ENCODE measurements around the gene UBQLN1.

The UBQLN1 gene

GRCh38 chr9:83688921-83689320 lies 18.8 kb downstream of the UBQLN1 start:
- DNase-seq, result no peak

- DNase-seq, result no peak
These were observed 26.3 kb downstream of the UBQLN1 start for GRCh38 chr9:83681490-83681889.

- no peak for DNase-seq
These were observed 27.5 kb downstream of the UBQLN1 start for GRCh38 chr9:83680233-83680632.

GRCh38 chr9:83677596-83677995 lies 30.2 kb downstream of the UBQLN1 start:
- no peak for DNase-seq

- no peak for DNase-seq
These were observed 32.3 kb downstream of the UBQLN1 start for GRCh38 chr9:83675466-83675865.

GRCh38 chr9:83671451-83671850 lies 36.3 kb downstream of the UBQLN1 start:
- DNase-seq, result no peak

- no peak for DNase-seq
These were observed 37.4 kb downstream of the UBQLN1 start for GRCh38 chr9:83670381-83670780.

- DNase-seq, result no peak
These were observed 38.7 kb downstream of the UBQLN1 start for GRCh38 chr9:83669067-83669466.

GRCh38 chr9:83665580-83666200 lies 42.1 kb downstream of the UBQLN1 start:
- no peak for DNase-seq

- no peak for DNase-seq
These were observed 44.8 kb downstream of the UBQLN1 start for GRCh38 chr9:83662933-83663332.

- DNase-seq, result no peak
These were observed 50.8 kb downstream of the UBQLN1 start for GRCh38 chr9:83656952-83657351.

- DNase-seq, result no peak
These were observed 51.6 kb downstream of the UBQLN1 start for GRCh38 chr9:83656032-83656680.

GRCh38 chr9:83655433-83655832 lies 52.3 kb downstream of the UBQLN1 start:
- DNase-seq, result no peak

- no peak for DNase-seq
These were observed 55.3 kb downstream of the UBQLN1 start for GRCh38 chr9:83652433-83652832.

GRCh38 chr9:83651558-83651957 lies 56.2 kb downstream of the UBQLN1 start:
- no peak for DNase-seq

GRCh38 chr9:83649515-83649914 lies 58.2 kb downstream of the UBQLN1 start:
- no peak for DNase-seq

GRCh38 chr9:83649080-83649479 lies 58.7 kb downstream of the UBQLN1 start:
- DNase-seq, result peak; percentile 37 to 58

- DNase-seq, result no peak
These were observed 61.1 kb downstream of the UBQLN1 start for GRCh38 chr9:83646500-83647239.

- no peak for DNase-seq
These were observed 65.0 kb downstream of the UBQLN1 start for GRCh38 chr9:83642793-83643192.

GRCh38 chr9:83639266-83639665 lies 68.5 kb downstream of the UBQLN1 start:
- no peak for DNase-seq

GRCh38 chr9:83637389-83637788 lies 70.4 kb downstream of the UBQLN1 start:
- DNase-seq, result no peak

- no peak for DNase-seq
These were observed 70.9 kb downstream of the UBQLN1 start for GRCh38 chr9:83636813-83637212.

GRCh38 chr9:83633676-83634075 lies 74.1 kb downstream of the UBQLN1 start:
- DNase-seq, result no peak

GRCh38 chr9:83633255-83633654 lies 74.5 kb downstream of the UBQLN1 start:
- no peak for DNase-seq
